HG03196 (cell line): Measurements from ENCODE around the gene PRRT3.
"Not testable (repeated sequence)": the region's sequence is repeated elsewhere in the genome, so short reads cannot be mapped to it uniquely, and the experiment has no call there.

Source experiments
- ATAC-seq: cut with Tn5 transposase; IDR thresholded peaks from one replicate; pipeline ENCODE4 v1.9.1; 2021; ENCODE audit not compliant: unreplicated experiment

PRRT3 gene

DNA sequence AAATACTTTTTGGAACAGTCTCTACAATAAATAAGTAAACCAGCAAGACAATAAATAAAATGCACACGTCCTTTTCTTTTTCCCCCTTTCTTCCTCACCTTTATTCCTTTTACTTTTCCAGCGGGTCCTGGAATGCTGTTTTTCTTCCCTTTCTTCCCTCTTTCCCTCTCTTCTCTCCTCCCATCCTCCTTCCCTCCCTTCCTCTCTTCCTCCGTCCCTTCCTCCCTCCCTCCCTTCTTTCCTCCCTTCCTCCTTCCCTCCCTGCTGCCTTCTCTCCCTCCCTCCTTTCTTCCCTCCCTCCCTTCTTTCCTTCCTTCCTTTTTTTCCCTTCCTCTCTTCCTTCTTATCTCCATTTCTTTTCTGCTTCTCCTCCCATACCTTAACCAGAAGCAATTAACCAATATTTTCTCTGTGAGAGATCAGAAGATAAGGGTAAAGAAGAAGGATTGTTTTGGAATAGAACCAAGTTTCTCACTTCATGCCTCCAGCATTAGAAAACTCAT lies 52.9 kb downstream of the PRRT3 start:
- ATAC-seq, result no peak

DNA sequence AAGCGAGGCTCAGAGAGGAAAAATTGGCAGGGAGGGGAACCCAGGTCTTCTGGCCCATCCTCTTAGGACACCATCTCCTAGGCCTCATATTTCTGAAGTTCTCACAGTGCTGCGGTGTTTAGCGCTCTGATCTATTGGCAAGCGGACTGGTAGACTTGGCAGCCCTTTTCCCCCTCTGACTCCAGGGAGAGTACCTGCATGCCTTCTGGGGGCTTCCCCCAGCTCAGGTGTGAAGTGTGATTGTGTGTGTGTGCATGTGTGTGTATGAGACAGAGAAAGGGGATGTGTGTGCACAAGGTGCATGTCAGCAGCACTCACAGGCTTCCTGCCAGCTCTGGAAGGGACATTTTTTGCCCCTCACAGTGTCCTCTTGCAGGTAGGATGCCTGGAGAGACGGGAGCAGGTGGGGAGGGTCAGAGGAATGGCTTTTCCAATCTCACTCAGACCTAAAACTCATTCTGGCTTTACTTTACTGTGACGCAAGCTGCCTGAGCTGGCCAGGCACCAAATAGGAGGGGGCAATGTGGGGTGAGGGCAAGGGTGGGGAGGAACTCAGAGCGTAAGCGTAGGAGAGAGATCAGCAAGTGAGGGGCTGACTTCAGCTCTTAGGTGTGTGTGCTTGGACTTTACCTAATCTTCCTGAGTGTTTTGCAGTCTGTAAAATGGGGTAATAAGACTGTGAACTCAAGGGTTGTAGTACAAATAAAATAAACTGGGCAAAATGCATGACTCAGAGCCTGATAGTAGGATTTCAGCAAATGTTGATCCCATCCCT lies 53.6 kb downstream of the PRRT3 start:
- no peak for ATAC-seq

DNA sequence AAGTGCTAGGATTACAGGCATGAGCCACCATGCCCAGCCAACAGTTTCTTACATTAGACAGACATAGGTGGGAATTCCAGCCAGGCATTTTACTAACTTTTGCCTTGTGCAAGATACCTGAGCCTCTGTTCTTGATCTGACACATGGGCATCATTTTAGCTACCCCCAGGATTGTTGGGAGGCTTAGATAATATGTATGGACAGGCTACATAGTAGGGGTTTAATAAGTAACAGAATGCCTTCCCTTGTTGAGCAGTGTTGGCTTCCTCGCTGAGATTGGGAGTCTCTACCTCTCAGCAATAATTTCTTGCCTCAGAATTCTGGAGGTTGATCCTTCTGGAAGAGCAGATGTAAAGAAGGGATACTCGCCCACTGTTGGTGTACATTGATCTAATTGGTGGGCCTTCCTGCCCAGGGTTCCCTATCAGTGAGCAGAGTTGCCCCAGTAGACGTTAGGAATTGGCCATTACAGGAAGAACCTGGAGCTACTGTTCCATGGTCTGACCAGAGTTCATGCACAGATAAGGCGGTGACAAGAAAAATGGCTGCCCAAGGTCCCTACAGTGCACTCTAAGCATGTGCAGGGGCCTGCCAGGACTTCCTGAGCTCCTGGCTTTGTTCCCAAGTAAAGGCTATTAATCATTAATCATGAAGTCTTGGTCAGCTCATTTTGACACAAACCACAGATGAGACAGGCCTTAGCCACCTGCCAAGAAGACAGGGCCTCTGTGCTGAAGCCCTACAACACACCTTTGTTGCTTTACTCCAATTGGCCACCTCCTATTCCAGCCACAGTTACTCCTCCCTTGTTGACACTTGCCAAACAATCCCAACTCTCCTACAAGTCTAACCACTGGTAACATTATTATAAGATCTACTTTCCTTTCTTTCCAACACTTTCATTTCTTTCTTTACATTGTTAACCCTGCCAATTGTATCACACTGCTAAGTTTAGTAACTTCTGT lies 54.5 kb downstream of the PRRT3 start:
- no peak for ATAC-seq

DNA sequence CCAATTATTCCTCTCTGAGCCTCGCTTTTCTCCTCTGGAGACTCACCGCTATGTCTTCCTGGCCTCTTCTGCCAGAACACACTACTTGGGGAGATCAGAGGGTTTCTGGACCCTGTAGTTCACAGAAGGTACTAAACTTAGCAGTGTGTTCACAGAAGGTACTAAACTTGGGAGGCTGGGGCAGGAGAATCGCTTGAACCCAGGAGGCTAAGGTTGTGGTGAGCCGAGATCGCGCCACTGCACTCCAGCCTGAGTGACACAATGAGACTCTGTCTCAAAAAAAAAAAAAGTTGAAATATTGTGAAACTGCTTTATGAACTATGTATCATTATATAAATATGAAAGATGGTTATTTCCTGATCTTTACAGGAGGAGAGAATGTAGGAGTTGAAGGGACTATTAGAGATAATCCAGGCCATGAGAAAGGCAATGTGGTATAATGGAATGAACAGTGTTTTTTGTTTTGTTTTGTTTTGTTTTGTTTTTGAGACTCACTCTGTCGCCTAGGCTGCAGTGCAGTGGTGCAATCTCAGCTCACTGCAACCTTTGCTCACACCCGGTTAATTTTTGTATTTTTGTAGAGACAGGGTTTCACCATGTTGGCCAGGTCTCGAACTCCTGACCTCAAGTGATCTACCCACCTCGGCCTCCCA lies 55.3 kb downstream of the PRRT3 start:
- ATAC-seq, result not testable (repeated sequence)

DNA sequence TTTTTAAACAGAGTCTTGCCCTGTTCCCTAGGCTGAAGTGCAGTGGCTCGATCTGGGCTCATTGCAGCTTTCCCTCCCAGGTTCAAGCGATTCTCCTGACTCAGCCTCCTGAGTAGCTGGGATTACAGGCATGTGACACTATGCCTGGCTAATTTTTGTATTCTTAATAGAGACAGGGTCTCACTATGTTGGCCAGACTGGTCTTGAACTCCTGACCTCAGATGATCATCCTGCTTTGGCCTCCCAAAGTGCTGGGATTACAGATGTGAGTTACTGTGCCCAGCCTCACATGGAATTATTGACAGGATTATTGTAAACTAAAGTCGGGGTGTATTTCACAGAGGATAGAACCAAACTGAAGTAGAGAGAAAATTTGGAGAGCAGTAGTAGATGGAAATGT lies 56.5 kb downstream of the PRRT3 start:
- not testable (repeated sequence) for ATAC-seq
